ENCODE results near the gene MIER3.

The MIER3 gene

DNA sequence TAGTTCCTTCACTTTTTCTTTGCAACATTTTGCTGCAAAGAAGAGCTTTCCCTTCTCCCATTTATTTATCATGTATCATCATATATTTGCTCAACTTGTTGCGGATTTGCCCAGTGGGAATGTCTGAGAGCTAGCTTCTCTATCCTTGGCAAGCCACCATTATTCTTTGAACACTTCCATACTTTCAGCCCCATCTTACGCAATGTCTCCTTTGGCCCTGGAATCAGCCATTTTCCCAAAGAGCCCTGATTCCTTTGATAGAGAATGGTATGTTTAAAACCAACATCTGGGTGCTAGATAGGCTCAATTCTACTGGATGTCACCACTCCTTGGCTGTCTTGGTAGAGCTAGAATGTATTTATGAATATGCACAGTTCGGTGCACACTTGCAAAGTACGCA, 55.2 kb downstream of the MIER3 start:
- DNase-seq (ENCODE audit: low spot score): no peak

DNA sequence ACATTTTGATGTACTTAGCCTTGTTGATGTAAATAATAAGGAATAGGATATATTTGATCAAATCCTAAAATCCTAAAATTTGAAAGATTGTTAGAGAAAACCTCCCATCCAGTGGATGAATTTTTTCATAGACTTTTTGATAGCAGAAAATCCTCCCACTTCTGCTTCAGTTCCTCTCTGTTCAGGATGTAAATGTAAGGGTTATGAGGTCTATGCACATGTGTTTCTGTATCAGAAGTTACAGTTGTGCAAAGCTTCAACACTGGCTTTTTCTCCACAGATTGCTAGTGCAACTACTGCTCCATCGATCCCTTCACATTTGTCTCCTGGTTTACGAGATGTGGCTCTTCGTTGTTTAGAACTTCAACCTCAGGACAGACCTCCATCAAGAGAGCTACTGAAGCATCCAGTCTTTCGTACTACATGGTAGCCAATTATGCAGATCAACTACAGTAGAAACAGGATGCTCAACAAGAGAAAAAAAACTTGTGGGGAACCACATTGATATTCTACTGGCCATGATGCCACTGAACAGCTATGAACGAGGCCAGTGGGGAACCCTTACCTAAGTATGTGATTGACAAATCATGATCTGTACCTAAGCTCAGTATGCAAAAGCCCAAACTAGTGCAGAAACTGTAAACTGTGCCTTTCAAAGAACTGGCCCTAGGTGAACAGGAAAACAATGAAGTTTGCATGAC, 58.5 kb downstream of the MIER3 start:
- DNase-seq (ENCODE audit: low spot score): no peak

DNA sequence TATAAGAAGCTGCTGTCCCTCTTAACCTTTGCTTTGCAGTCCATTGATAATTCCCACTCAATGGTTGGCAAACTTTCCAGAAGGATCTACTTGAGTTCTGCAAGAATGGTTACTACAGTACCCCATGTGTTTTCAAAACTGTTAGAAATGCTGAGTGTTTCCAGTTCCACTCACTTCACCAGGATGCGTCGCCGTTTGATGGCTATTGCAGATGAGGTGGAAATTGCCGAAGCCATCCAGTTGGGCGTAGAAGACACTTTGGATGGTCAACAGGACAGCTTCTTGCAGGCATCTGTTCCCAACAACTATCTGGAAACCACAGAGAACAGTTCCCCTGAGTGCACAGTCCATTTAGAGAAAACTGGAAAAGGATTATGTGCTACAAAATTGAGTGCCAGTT, 70.4 kb downstream of the MIER3 start:
- DNase-seq (ENCODE audit: low spot score): no peak

DNA sequence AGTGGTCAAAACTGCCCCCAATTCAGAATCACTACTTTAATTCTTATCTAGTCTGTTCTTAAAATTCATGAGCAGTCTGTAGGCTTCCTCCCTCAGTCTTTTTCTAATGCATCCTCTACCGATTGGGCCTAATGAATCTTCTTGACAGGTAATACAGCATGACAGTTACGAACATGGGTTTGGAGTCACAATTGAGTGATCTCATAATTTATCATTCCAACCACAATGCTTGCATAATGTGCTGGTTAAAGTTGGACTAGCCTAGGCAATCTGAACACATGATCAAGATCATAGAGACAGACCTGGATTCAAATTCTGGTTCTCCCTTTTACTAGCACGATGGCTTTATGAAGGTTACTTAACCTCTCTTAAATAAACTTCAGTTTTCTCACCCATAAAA, 75.6 kb downstream of the MIER3 start:
- no peak for DNase-seq (ENCODE audit: low spot score)

DNA sequence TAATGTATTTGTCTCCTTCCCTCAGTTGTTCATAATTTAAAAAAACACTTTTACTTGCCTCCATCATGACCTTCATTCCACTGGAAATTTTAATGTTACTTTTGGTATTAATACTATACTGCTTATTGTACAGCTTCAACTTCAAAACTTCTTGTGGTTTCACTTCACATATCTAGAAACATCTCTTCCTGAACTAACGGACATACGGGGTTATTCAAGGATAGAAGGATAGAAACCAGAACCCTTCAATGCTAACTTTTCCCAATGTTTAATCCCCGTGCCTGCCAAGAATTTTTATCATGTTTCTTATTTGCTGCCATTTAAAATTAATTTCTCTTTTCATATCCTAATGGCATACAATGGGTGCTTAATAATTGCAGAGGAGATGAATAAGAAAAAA, 78.9 kb downstream of the MIER3 start:
- no peak for DNase-seq (ENCODE audit: low spot score)

DNA sequence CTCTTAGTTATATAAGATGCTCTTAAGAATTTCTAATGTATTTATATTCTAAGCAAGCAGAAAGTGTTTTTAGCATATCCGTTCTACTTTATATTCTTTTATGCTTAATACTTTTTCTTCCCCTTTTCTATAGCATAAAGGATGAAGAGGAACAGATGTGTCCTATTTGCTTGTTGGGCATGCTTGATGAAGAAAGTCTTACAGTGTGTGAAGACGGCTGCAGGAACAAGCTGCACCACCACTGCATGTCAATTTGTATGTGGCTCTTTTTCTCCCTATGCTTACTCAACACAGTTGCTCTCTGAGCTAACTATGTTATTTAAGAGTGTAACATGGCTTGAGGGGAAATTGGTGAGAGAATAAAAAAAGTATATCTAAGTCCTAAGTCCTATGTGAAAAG, 80.1 kb downstream of the MIER3 start:
- no peak for DNase-seq (ENCODE audit: low spot score)

All from cerebellar cortex (tissue), 1 donor.